HepG2 (cell line): ENCODE results near the gene ALG5. TPM values are rescaled to one million over a fixed set of nuclear protein-coding genes. Genes with fewer than 3 reads are reported as not detected.

Experiments
- GZF1 ChIP-seq: sonication (generic); formaldehyde crosslinking; IDR thresholded peaks from 2 replicates; pipeline ENCODE4 v1.5.1; 2020; ENCODE audit warnings: mild to moderate bottlenecking, missing genetic modification reagents
- ISL2 ChIP-seq: sonication (generic); formaldehyde crosslinking; IDR thresholded peaks from 2 replicates; pipeline ENCODE4 v1.5.0; 2020; ENCODE audit warnings: missing genetic modification reagents
- KDM1A ChIP-seq: IDR thresholded peaks from 2 replicates; pipeline ENCODE4 v1.6.1; 2016; ENCODE audit warnings: missing compliant biosample characterization
- MIER3 ChIP-seq: IDR thresholded peaks from 2 replicates; pipeline ENCODE4 v1.6.1; 2016; ENCODE audit warnings: missing compliant biosample characterization, borderline replicate concordance
- MTF2 ChIP-seq: sonication (generic); formaldehyde crosslinking; IDR thresholded peaks from 2 replicates; pipeline ENCODE4 v1.5.0; 2020; ENCODE audit warnings: missing genetic modification reagents, borderline replicate concordance
- MYC ChIP-seq: sonication (generic); formaldehyde crosslinking; IDR thresholded peaks from 2 replicates; pipeline ENCODE4 v1.9.0; 2021; ENCODE audit warnings: missing genetic modification reagents, borderline replicate concordance
- RAD51 ChIP-seq: fragments of 450-650 bp; IDR thresholded peaks from 2 replicates; pipeline ENCODE4 v1.6.1; 2016; ENCODE audit warnings: borderline replicate concordance
- RBM39 ChIP-seq: fragments of 200-400 bp; formaldehyde crosslinking; IDR thresholded peaks from one replicate; pipeline ENCODE4 v1.6.1; 2018; ENCODE audit warnings: antibody characterized with exemption, mild to moderate bottlenecking, low read depth, low read length; ENCODE audit not compliant: poor library complexity, severe bottlenecking
- SOX13 ChIP-seq, 3 experiments: fragments of 450-650 bp in 1 of 3; sonication (generic) in 1 of 3; formaldehyde crosslinking in 1 of 3; IDR thresholded peaks in 2 of 3; conservative IDR thresholded peaks in 1 of 3; 2 replicates each; pipeline versions ENCODE4 v1.5.0 to v1.6.1; 2016 to 2020; ENCODE audit warnings: antibody characterized with exemption in 1 of 3, mild to moderate bottlenecking in 1 of 3, missing compliant biosample characterization in 1 of 3, missing genetic modification reagents in 1 of 3, moderate library complexity in 1 of 3
- SPEN ChIP-seq: sonication (generic); formaldehyde crosslinking; IDR thresholded peaks from 2 replicates; pipeline ENCODE4 v1.5.1; 2020; ENCODE audit warnings: low read depth, mild to moderate bottlenecking, missing genetic modification reagents
- TBP ChIP-seq: sonication (generic); formaldehyde crosslinking; IDR thresholded peaks from 2 replicates; pipeline ENCODE4 v1.5.0; 2020; ENCODE audit warnings: missing genetic modification reagents
- UBTF ChIP-seq: sonication (generic); formaldehyde crosslinking; IDR thresholded peaks from 2 replicates; pipeline ENCODE4 v1.4.0; 2020; ENCODE audit warnings: mild to moderate bottlenecking, missing genetic modification reagents
- ZBTB25 ChIP-seq: IDR thresholded peaks from 2 replicates; pipeline ENCODE4 v1.6.1; 2018; ENCODE audit warnings: missing genetic modification reagents
- ZFP36 ChIP-seq: fragments of 150-350 bp; IDR thresholded peaks from 2 replicates; pipeline ENCODE4 v1.6.1; 2018; ENCODE audit warnings: borderline replicate concordance, low read length, low read depth; ENCODE audit not compliant: partially characterized antibody
- ZNF124 ChIP-seq: sonication (generic); formaldehyde crosslinking; IDR thresholded peaks from 2 replicates; pipeline ENCODE4 v1.4.0; 2020; ENCODE audit warnings: missing genetic modification reagents
- ZNF224 ChIP-seq: sonication (generic); formaldehyde crosslinking; IDR thresholded peaks from 2 replicates; pipeline ENCODE4 v1.5.0; 2020; ENCODE audit warnings: mild to moderate bottlenecking, missing genetic modification reagents
- ZNF567 ChIP-seq: sonication (generic); formaldehyde crosslinking; IDR thresholded peaks from 2 replicates; pipeline ENCODE4 v1.8.1; 2023; ENCODE audit warnings: mild to moderate bottlenecking, missing genetic modification reagents, borderline replicate concordance
- ZNF605 ChIP-seq: sonication (generic); formaldehyde crosslinking; IDR thresholded peaks from 2 replicates; pipeline ENCODE4 v1.8.0; 2022; ENCODE audit warnings: mild to moderate bottlenecking, missing genetic modification reagents
- ZNF607 ChIP-seq: sonication (generic); formaldehyde crosslinking; IDR thresholded peaks from 2 replicates; pipeline ENCODE4 v1.5.1; 2020; ENCODE audit warnings: missing genetic modification reagents, mild to moderate bottlenecking, borderline replicate concordance
- ZNF629 ChIP-seq: sonication (generic); formaldehyde crosslinking; conservative IDR thresholded peaks from 2 replicates; pipeline ENCODE4 v1.5.0; 2020; ENCODE audit warnings: missing genetic modification reagents
- ZNF713 ChIP-seq: sonication (generic); formaldehyde crosslinking; IDR thresholded peaks from 2 replicates; pipeline ENCODE4 v1.4.0; 2020; ENCODE audit warnings: mild to moderate bottlenecking, missing genetic modification reagents
- ZNF775 ChIP-seq: sonication (generic); formaldehyde crosslinking; IDR thresholded peaks from 2 replicates; pipeline ENCODE4 v1.4.0; 2020; ENCODE audit warnings: missing genetic modification reagents, mild to moderate bottlenecking, moderate library complexity, borderline replicate concordance
- polyA plus RNA-seq, 8 experiments: library from polyadenylated mRNA; depleted of rRNA in 3 of 8; stranded (reverse) in 7 of 8; unstranded in 1 of 8; fragments of >200 nt; fragmentation: Illumina TruSeq in 4 of 8; extraction: Trizol in 4 of 8; gene quantifications; 2 replicates each; pipeline versions ENCODE4 v1.2.1 to v1.2.3, GENCODE V29; 2011 to 2016; ENCODE audit warnings: low read depth in 4 of 8, missing spikeins in 1 of 8, mixed read lengths in 1 of 8; ENCODE audit not compliant: insufficient read depth in 1 of 8
- total RNA-seq, 5 experiments: library from RNA; depleted of rRNA; stranded (reverse); fragments of >200 nt; fragmentation: Illumina TruSeq; extraction: Trizol; gene quantifications; 2 replicates each; pipeline ENCODE4 v1.2.3, GENCODE V29; 2016; ENCODE audit warnings: low read depth in 1 of 5
- TF ChIP-seq, protein P1 (sequence below): conservative IDR thresholded peaks from 2 replicates; pipeline ENCODE4 v1.6.1; 2018; ENCODE audit warnings: missing genetic modification reagents
- TF ChIP-seq, protein P2 (sequence below): sonication (generic); formaldehyde crosslinking; IDR thresholded peaks from 2 replicates; pipeline ENCODE4 v1.4.0; 2020; ENCODE audit warnings: missing genetic modification reagents, mild to moderate bottlenecking, borderline replicate concordance

ALG5 gene
- total and polyA plus RNA-seq, 2 of the 13 experiments (the other 11 are each of a cell fraction or from before 2014, with no cell fraction given): 27.8 to 51.1 TPM

DNA sequence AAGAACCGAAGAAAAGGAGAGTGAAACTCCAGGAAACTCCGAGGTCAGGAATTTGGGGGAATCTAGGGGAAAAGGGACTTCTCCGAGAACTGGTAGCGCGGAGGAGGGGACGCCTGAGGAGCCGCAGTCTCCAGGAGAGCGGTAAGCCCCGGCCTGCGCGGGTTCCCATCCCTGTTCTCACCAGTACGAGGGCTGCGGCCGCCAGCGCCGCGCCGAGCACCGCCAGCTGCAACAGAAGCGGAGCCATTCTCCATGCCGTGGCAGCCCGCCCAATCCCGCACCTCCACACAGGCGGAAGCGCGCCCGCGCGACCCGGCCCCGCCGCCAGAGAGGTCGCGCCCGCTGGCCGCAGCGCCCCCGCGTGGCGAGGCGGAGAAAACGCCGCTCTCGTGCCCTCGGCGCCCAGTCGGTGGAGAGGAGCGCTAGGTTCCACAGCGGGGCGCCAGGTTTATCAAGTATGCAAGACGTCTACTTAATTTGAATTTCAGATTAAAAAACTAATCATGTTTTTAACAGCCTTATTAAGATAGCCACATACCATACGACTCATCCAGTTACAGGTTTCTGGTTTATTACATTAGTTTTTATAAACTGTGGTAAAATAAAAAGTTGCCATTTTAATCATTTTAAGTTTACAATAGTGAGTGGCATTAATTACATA lies at the start of gene ALG5 (continued):
- TF ChIP-seq, protein P1, sequence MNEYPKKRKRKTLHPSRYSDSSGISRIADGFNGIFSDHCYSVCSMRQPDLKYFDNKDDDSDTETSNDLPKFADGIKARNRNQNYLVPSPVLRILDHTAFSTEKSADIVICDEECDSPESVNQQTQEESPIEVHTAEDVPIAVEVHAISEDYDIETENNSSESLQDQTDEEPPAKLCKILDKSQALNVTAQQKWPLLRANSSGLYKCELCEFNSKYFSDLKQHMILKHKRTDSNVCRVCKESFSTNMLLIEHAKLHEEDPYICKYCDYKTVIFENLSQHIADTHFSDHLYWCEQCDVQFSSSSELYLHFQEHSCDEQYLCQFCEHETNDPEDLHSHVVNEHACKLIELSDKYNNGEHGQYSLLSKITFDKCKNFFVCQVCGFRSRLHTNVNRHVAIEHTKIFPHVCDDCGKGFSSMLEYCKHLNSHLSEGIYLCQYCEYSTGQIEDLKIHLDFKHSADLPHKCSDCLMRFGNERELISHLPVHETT (CRISPR knock-in tag): peak; percentile 54; the same call in 1 of the 2 replicates
- TF ChIP-seq ZNF607 (CRISPR knock-in tag) (0 out of 2 replicates have a peak, but pooled peaks have one; percentile 38), ZNF775 (CRISPR knock-in tag) (no peak), ZNF629 (CRISPR knock-in tag) (0 out of 2 replicates have a peak, but pooled peaks have one; percentile 17), TBP (CRISPR knock-in tag) (no peak), UBTF (CRISPR knock-in tag) (peak; percentile 75), ZFP36 (no peak), SPEN (CRISPR knock-in tag) (peak; percentile 87), ZBTB25 (no peak; the same call in none of the 2 replicates), MTF2 (CRISPR knock-in tag) (no peak), ISL2 (CRISPR knock-in tag) (peak; percentile 10; the same call in 1 of the 2 replicates), KDM1A (CRISPR knock-in tag) (no peak), RBM39 (no peak), ZNF605 (no peak), ZNF124 (0 out of 2 replicates have a peak, but pooled peaks have one; percentile 20), MIER3 (CRISPR knock-in tag) (no peak), ZNF567 (CRISPR knock-in tag) (no peak; the same call in 1 of the 2 replicates), ZNF713 (CRISPR knock-in tag) (no peak; the same call in 1 of the 2 replicates), SOX13 (IDR thresholded peaks at IDR 0.05) (no peak), SOX13 (CRISPR knock-in tag; conservative IDR thresholded peaks at IDR 0.05 in 1 of 2, IDR thresholded peaks at IDR 0.05 in 1 of 2) (0 out of 4 replicates have a peak, but pooled peaks of 1 of the 2 experiments have one; percentile 8), ZNF224 (CRISPR knock-in tag) (no peak), MYC (CRISPR knock-in tag) (peak; percentile 63), GZF1 (CRISPR knock-in tag) (no peak), RAD51 (no peak)
- TF ChIP-seq, protein P2, sequence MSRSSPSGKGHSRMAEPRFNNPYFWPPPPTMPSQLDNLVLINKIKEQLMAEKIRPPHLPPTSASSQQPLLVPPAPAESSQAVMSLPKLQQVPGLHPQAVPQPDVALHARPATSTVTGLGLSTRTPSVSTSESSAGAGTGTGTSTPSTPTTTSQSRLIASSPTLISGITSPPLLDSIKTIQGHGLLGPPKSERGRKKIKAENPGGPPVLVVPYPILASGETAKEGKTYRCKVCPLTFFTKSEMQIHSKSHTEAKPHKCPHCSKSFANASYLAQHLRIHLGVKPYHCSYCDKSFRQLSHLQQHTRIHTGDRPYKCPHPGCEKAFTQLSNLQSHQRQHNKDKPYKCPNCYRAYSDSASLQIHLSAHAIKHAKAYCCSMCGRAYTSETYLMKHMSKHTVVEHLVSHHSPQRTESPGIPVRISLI (CRISPR knock-in tag): no peak; the same call in 1 of the 2 replicates
